Ascending aorta (tissue), 2 donors: ENCODE measurements around the gene CELF4. TPM values are rescaled to one million over a fixed set of nuclear protein-coding genes. Genes with fewer than 3 reads are reported as not detected.

ENCODE experiments used
- DNase-seq, 2 donors: peaks; one replicate each; pipeline ENCODE4 v3.0.0-alpha.2; 2019; ENCODE audit warnings: low spot score in 2 of 2
- H3K27ac ChIP-seq, 2 donors: fragments of 200-600 bp; sonication (generic); one replicate each; pipeline ENCODE4 v1.5.1; 2016 to 2017; ENCODE audit warnings: mild to moderate bottlenecking in 1 of 2
- H3K27me3 ChIP-seq: fragments of 200-600 bp; sonication (generic); one replicate; pipeline ENCODE4 v1.5.1; 2017
- H3K36me3 ChIP-seq, 2 donors: fragments of 200-600 bp; sonication (generic); one replicate each; pipeline ENCODE4 v1.5.1; 2016
- H3K4me1 ChIP-seq, 2 donors: fragments of 200-600 bp; sonication (generic); one replicate each; pipeline ENCODE4 v1.5.1; 2016 to 2017; ENCODE audit warnings: mild to moderate bottlenecking in 1 of 2
- H3K4me3 ChIP-seq, 2 donors: fragments of 200-600 bp; sonication (generic); one replicate each; pipeline ENCODE4 v1.5.1; 2016 to 2017; ENCODE audit warnings: mild to moderate bottlenecking in 1 of 2
- H3K9me3 ChIP-seq, 2 donors: fragments of 200-600 bp; sonication (generic); one replicate each; pipeline ENCODE4 v1.5.1; 2016
- intact Hi-C: fragments of 100-400 bp; cut with DNase I; formaldehyde crosslinking; loops from one replicate; pipeline ENCODE4 v1.15.1; 2023
- total RNA-seq: library from RNA; depleted of rRNA; stranded (reverse); fragments of >200 nt; gene quantifications from one replicate; pipeline ENCODE4 v1.1.0, GENCODE V29; 2016
- TF ChIP-seq, protein P1 (sequence below), 3 experiments: fragments of 200-600 bp in 2 of 3; fragments of 450-650 bp in 1 of 3; sonication (generic) in 2 of 3; IDR thresholded peaks; one replicate each; pipeline ENCODE4 v1.5.1; 2016 to 2019; ENCODE audit warnings: antibody characterized with exemption in 3 of 3, mild to moderate bottlenecking in 1 of 3, moderate library complexity in 1 of 3

CELF4 gene
- total RNA-seq, 1 donor from 2014 or later: not detected

DNA sequence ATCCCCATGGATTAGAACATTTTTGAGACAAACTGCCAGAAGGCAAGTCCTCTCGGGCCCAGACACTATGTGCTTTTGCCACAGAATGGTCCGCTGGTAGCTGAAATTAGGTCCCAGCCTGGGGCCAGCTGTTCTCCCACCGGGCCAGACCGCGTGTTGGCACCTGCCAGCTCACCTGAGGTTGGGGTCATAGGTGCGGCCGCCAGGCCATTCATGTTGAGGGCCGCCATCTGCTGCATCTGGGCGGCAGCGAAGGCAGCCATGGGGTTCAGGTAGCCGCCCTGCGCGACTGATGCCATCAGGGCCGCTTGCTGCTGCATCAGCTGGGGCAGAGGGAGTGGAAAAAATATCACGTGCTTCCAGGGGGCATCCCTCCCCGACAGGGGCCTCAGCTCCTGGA lies 292.8 kb downstream of the CELF4 start:
- H3K27me3 ChIP-seq: no peaks in the 10 kb centered on the region
- no peak overlapping the region for H3K27ac ChIP-seq
- H3K4me3 ChIP-seq: no peak overlapping the region
- no peaks in the 10 kb centered on the region for H3K9me3 ChIP-seq
- H3K4me1 ChIP-seq: no peaks in the 10 kb centered on the region
- DNase-seq: no peak
- TF ChIP-seq, protein P1, sequence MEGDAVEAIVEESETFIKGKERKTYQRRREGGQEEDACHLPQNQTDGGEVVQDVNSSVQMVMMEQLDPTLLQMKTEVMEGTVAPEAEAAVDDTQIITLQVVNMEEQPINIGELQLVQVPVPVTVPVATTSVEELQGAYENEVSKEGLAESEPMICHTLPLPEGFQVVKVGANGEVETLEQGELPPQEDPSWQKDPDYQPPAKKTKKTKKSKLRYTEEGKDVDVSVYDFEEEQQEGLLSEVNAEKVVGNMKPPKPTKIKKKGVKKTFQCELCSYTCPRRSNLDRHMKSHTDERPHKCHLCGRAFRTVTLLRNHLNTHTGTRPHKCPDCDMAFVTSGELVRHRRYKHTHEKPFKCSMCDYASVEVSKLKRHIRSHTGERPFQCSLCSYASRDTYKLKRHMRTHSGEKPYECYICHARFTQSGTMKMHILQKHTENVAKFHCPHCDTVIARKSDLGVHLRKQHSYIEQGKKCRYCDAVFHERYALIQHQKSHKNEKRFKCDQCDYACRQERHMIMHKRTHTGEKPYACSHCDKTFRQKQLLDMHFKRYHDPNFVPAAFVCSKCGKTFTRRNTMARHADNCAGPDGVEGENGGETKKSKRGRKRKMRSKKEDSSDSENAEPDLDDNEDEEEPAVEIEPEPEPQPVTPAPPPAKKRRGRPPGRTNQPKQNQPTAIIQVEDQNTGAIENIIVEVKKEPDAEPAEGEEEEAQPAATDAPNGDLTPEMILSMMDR (IDR thresholded peaks at IDR 0.05): no peak
- intact Hi-C loops: no loop called here
- H3K36me3 ChIP-seq: no peaks in the 10 kb centered on the region

DNA sequence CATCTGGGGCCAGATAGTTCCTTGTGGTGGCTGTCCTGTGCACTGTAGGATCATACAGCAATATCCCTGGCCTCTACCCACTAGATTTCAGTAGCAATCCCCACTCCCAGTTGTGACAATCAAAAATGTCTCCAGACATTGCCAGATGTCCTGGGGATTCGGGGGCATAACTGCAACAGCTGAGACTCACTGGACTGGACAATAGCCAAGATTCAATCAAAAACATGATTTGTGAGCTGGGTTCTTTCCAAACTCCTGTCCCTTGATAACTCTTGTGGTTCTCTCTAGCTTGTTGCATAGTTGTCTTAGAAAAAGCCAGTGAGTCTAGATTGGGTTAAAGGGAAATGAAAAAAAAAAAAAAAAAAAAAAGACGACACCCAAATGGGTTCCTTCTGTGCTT lies 293.4 kb downstream of the CELF4 start:
- Histone ChIP-seq H3K4me1 (no peaks in the 10 kb centered on the region), H3K27me3 (no peaks in the 10 kb centered on the region), H3K36me3 (no peaks in the 10 kb centered on the region), H3K27ac (no peak overlapping the region), H3K4me3 (no peak overlapping the region), H3K9me3 (no peaks in the 10 kb centered on the region)
- TF ChIP-seq, protein P1 (IDR thresholded peaks at IDR 0.05): no peak
- DNase-seq: no peak
- intact Hi-C loops: no loop called here

DNA sequence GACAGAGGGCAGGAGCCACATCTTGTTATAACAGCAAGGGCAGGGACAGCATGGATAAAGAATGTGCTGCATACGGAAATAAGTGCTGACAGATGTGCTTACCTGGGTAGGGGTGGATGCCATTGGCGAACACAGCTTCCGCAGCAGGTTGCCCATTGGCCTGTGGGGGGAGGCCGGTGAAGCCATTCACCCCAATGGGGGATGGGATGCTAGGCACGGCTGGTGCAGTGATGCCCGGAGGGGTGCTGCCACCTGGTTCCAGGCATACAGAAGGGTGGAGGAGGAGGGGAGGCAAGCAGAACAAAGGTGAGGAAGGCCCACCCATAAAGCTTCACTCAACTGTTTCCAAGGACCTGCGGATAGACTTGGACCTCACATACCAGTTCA lies 294.9 kb downstream of the CELF4 start:
- no peak for DNase-seq
- TF ChIP-seq, protein P1 (IDR thresholded peaks at IDR 0.05): no peak
- intact Hi-C loops: no loop called here
- no peaks in the 10 kb centered on the region for H3K4me1 ChIP-seq
- H3K36me3 ChIP-seq: no peaks in the 10 kb centered on the region
- no peak overlapping the region for H3K27ac ChIP-seq
- H3K9me3 ChIP-seq: no peaks in the 10 kb centered on the region
- H3K27me3 ChIP-seq: no peaks in the 10 kb centered on the region
- H3K4me3 ChIP-seq: no peak overlapping the region

DNA sequence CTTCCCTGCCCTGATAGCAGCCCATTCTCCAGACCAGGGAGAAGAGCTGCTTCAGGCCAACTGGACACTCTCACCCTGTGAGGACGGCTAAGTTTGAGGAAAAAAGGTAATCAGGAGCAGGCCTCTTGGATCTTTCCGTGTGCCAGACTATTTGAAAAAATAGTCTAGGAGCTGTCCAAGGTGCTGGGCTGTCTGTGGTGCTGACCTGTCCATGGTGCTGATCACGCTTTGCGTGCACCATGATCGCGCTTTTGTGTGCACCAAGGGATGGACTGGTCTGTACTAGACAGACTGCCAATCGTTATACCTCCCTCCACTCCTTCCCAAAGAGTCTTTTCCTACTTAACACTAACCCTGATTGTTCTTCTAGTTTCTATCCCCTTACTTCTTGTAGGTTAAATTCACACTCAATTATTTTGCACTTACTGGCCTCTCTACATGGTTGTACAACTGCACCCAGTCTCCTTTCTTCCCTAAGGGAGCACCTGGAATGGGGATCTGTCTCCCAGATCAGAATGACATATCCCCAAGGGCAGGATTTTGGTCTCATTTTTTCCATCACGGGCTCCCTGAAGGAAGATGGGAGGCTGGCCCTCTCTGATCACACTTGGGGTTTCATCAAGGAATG lies 295.4 kb downstream of the CELF4 start:
- intact Hi-C loops: no loop called here
- Histone ChIP-seq H3K4me3 (no peak overlapping the region), H3K27me3 (no peaks in the 10 kb centered on the region), H3K27ac (no peak overlapping the region), H3K4me1 (no peaks in the 10 kb centered on the region), H3K9me3 (no peaks in the 10 kb centered on the region), H3K36me3 (no peaks in the 10 kb centered on the region)
- no peak for DNase-seq
- TF ChIP-seq, protein P1 (IDR thresholded peaks at IDR 0.05): no peak

DNA sequence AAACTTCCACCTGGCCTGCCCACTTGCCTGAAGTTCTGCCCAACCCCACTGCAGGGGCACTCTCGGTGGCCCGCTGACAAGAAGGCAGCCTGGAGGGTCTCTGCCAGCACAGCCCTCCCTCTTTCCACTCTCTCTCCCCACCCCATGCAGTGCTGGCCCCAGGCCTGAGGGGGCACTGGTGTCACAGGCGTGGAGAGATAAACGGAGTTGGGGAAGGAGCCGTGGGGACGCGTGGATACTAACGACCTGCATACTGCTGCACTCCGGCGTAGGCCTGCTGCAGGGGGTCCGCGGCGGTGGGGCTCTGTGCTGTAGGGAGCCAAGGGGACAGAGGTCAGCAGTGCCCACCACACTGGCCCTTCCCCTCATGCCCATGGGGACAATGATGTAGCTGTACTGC lies 299.3 kb downstream of the CELF4 start:
- no peak for DNase-seq
- Histone ChIP-seq H3K4me1 (no peaks in the 10 kb centered on the region), H3K9me3 (no peaks in the 10 kb centered on the region), H3K36me3 (no peaks in the 10 kb centered on the region), H3K27me3 (no peaks in the 10 kb centered on the region), H3K4me3 (no peak overlapping the region), H3K27ac (no peak overlapping the region)
- intact Hi-C loops: no loop called here
- TF ChIP-seq, protein P1 (IDR thresholded peaks at IDR 0.05): no peak

DNA sequence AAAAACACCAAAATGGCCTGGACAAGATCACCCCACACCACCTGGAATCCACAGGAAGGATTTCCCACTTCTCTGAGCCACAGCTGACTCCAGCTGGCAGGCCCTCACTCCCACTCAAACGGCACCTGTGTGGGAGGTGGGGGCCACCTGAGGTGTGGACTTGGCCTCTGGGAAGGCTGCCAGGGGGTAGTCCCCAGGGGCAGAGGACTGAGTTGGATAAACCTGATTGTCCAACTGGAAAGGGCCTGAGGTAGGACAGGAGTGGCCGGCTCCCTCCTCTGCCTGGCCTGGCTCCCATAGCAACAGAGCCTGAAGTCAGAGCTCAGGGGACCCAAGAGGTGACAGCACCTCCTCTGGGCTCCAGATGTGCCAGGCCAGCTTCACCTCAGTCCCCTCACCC lies 300.2 kb downstream of the CELF4 start:
- H3K4me3 ChIP-seq: no peak overlapping the region
- intact Hi-C loops: no loop called here
- no peaks in the 10 kb centered on the region for H3K9me3 ChIP-seq
- no peaks in the 10 kb centered on the region for H3K36me3 ChIP-seq
- TF ChIP-seq, protein P1 (IDR thresholded peaks at IDR 0.05): no peak
- no peaks in the 10 kb centered on the region for H3K27me3 ChIP-seq
- no peaks in the 10 kb centered on the region for H3K4me1 ChIP-seq
- no peak for DNase-seq
- no peak overlapping the region for H3K27ac ChIP-seq
